ENCODE measurements around the gene CD300E.
"Not testable (repeated sequence)": the region's sequence is repeated elsewhere in the genome, so short reads cannot be mapped to it uniquely, and the experiment has no call there.

Gene CD300E

DNA sequence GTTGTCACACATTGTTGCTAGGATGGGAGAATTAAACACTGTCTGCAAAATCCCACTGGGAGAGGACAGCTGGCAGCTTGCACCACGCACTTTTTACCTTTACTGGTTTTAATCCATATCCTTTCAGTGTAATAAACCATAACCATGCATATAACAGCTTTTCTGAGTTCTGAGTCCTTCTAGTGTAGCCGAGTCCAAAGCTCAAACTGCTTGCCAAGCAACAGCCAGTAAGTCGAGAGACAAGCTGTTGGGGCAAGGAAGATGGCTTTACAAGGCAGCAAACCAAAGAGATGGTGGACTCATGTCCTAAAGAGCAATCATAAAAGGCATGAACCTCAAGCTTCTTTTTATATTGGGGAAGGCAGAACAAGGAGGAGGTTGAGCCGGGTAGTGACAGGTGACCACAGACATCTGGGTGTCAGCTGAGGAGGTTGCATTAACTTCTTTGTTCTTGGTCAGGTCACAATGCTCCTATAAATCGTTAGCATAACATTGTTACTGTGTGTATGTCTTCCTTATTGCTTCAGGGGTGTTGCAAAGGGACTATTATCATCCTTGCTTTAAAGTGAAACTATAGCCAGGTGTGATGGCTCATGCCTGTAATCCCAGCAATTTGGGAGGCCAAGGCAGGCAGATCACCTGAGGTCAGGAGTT, 48.9 kb downstream of the CD300E start:
- Histone ChIP-seq H3K4me3 (replicated peaks; ENCODE audit: insufficient read depth, low read length) (no peak overlapping the region), H3K27me3 (ENCODE audit: insufficient read depth, poor library complexity, severe bottlenecking) (no peaks in the 10 kb centered on the region), H3K27ac (replicated peaks) (no peak overlapping the region)
- no peak for DNase-seq (ENCODE audit: low read depth in 1 of 2, low spot score in 1 of 2)
- TF ChIP-seq SPI1 (IDR thresholded peaks at IDR 0.05; ENCODE audit: borderline replicate concordance, low read depth) (no peak), POLR2AphosphoS5 (IDR thresholded peaks at IDR 0.05; ENCODE audit: low read depth) (no peak), GABPA (IDR thresholded peaks at IDR 0.05; ENCODE audit: low read depth) (no peak)
- TF ChIP-seq, protein P1, sequence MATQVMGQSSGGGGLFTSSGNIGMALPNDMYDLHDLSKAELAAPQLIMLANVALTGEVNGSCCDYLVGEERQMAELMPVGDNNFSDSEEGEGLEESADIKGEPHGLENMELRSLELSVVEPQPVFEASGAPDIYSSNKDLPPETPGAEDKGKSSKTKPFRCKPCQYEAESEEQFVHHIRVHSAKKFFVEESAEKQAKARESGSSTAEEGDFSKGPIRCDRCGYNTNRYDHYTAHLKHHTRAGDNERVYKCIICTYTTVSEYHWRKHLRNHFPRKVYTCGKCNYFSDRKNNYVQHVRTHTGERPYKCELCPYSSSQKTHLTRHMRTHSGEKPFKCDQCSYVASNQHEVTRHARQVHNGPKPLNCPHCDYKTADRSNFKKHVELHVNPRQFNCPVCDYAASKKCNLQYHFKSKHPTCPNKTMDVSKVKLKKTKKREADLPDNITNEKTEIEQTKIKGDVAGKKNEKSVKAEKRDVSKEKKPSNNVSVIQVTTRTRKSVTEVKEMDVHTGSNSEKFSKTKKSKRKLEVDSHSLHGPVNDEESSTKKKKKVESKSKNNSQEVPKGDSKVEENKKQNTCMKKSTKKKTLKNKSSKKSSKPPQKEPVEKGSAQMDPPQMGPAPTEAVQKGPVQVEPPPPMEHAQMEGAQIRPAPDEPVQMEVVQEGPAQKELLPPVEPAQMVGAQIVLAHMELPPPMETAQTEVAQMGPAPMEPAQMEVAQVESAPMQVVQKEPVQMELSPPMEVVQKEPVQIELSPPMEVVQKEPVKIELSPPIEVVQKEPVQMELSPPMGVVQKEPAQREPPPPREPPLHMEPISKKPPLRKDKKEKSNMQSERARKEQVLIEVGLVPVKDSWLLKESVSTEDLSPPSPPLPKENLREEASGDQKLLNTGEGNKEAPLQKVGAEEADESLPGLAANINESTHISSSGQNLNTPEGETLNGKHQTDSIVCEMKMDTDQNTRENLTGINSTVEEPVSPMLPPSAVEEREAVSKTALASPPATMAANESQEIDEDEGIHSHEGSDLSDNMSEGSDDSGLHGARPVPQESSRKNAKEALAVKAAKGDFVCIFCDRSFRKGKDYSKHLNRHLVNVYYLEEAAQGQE (IDR thresholded peaks at IDR 0.05; ENCODE audit: insufficient replicate concordance, low read depth): no peak
- TF ChIP-seq, protein P2, sequence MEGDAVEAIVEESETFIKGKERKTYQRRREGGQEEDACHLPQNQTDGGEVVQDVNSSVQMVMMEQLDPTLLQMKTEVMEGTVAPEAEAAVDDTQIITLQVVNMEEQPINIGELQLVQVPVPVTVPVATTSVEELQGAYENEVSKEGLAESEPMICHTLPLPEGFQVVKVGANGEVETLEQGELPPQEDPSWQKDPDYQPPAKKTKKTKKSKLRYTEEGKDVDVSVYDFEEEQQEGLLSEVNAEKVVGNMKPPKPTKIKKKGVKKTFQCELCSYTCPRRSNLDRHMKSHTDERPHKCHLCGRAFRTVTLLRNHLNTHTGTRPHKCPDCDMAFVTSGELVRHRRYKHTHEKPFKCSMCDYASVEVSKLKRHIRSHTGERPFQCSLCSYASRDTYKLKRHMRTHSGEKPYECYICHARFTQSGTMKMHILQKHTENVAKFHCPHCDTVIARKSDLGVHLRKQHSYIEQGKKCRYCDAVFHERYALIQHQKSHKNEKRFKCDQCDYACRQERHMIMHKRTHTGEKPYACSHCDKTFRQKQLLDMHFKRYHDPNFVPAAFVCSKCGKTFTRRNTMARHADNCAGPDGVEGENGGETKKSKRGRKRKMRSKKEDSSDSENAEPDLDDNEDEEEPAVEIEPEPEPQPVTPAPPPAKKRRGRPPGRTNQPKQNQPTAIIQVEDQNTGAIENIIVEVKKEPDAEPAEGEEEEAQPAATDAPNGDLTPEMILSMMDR (IDR thresholded peaks at IDR 0.05; ENCODE audit: insufficient read depth, low read length): no peak

DNA sequence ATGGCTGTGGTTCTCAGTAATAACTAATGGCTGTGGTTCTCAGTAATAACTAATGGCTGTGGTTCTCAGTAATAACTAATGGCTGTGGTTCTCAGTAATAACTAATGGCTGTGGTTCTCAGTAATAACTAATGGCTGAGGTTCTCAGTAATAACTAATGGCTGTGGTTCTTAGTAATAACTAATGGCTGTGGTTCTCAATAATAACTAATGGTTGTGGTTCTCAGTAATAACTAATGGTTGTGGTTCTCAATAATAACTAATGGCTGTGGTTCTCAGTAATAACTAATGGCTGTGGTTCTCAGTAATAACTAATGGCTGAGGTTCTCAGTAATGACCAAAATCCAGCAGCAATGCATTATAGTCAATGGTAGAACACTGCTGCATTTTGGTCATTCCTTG, 49.9 kb downstream of the CD300E start:
- H3K27me3 ChIP-seq (ENCODE audit: insufficient read depth, poor library complexity, severe bottlenecking); DNase-seq (ENCODE audit: low read depth in 1 of 2, low spot score in 1 of 2); H3K27ac ChIP-seq (replicated peaks); H3K4me3 ChIP-seq (replicated peaks; ENCODE audit: insufficient read depth, low read length): not testable (repeated sequence)

DNA sequence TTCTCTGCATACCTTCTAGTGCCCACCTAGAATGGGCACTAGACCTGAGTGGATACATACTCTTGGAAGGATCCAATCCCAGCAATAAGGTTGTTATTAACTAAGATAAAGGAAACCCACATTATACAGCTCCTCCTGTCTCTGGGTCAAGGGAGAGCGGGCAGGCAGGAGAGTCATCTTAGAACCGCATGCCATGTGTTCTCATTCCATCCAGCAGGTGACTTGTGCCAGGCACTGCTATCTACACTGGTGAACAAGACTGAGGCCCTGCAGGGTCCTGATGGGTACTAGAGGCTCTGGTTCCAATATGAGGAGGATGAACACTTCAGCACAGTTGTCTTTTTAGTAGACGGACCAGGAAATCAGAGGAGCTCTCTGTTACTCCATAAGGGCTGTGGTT, 50.4 kb downstream of the CD300E start:
- TF ChIP-seq POLR2AphosphoS5 (IDR thresholded peaks at IDR 0.05; ENCODE audit: low read depth) (no peak), SPI1 (IDR thresholded peaks at IDR 0.05; ENCODE audit: borderline replicate concordance, low read depth) (no peak), GABPA (IDR thresholded peaks at IDR 0.05; ENCODE audit: low read depth) (no peak)
- TF ChIP-seq, protein P1 (IDR thresholded peaks at IDR 0.05; ENCODE audit: insufficient replicate concordance, low read depth): no peak
- TF ChIP-seq, protein P2 (IDR thresholded peaks at IDR 0.05; ENCODE audit: insufficient read depth, low read length): no peak
- no peak for DNase-seq (ENCODE audit: low read depth in 1 of 2, low spot score in 1 of 2)
- Histone ChIP-seq H3K27ac (replicated peaks) (no peak overlapping the region), H3K4me3 (replicated peaks; ENCODE audit: insufficient read depth, low read length) (no peak overlapping the region), H3K27me3 (ENCODE audit: insufficient read depth, poor library complexity, severe bottlenecking) (no peaks in the 10 kb centered on the region)

DNA sequence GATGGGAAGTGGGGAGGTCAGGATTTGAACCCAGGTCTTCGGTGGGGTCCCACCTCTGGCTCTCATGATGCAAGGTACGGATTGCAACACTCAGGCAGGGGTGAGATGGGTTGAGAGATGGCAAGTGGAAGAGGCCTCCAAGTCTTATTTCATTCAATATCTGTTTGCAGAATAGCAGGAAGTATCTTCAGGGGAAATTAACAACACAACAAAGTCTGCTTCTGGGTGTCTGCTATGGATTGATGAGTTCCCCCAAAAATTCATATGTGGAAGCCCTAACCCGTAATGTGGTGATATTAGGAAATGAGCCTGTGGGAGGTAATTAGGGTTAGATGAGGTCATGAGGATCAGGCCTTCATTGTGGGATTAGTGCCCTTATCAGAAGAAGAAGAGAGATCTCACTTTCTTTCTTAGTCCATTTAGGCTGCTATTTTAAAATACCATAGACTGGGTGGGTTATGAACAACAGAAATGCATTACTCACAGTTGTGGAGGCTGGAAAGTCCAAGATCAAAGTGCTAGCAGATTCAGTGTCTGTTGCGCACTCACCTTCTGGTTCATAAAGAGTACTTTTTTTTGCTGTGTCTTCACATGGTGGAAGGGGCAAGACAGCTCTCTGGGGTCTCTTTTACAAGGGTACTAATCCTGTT, 51.8 kb downstream of the CD300E start:
- H3K27me3 ChIP-seq (ENCODE audit: insufficient read depth, poor library complexity, severe bottlenecking): no peaks in the 10 kb centered on the region
- TF ChIP-seq GABPA (IDR thresholded peaks at IDR 0.05; ENCODE audit: low read depth) (no peak), POLR2AphosphoS5 (IDR thresholded peaks at IDR 0.05; ENCODE audit: low read depth) (no peak), SPI1 (IDR thresholded peaks at IDR 0.05; ENCODE audit: borderline replicate concordance, low read depth) (no peak)
- TF ChIP-seq, protein P1 (IDR thresholded peaks at IDR 0.05; ENCODE audit: insufficient replicate concordance, low read depth): no peak
- TF ChIP-seq, protein P2 (IDR thresholded peaks at IDR 0.05; ENCODE audit: insufficient read depth, low read length): no peak
- no peak overlapping the region for H3K4me3 ChIP-seq (replicated peaks; ENCODE audit: insufficient read depth, low read length)
- no peak overlapping the region for H3K27ac ChIP-seq (replicated peaks)
- peak in 1 of 2 experiments; percentile 47 for DNase-seq (ENCODE audit: low read depth in 1 of 2, low spot score in 1 of 2)

Data from HL-60 (cell line).